Astrocyte (in vitro differentiated cells and primary cell): ENCODE data around the gene FAM124B.

Experiments
- EZH2 ChIP-seq: IDR thresholded peaks from 2 replicates; pipeline ENCODE4 v1.6.1; 2012; ENCODE audit warnings: mild to moderate bottlenecking, low read length, inconsistent platforms; ENCODE audit not compliant: insufficient read depth
- TF ChIP-seq, protein P1 (sequence below): IDR thresholded peaks from 2 replicates; pipeline ENCODE4 v1.5.1; 2011; ENCODE audit warnings: low read depth, mild to moderate bottlenecking, inconsistent platforms, low read length, moderate library complexity; ENCODE audit not compliant: insufficient read depth

DNA sequence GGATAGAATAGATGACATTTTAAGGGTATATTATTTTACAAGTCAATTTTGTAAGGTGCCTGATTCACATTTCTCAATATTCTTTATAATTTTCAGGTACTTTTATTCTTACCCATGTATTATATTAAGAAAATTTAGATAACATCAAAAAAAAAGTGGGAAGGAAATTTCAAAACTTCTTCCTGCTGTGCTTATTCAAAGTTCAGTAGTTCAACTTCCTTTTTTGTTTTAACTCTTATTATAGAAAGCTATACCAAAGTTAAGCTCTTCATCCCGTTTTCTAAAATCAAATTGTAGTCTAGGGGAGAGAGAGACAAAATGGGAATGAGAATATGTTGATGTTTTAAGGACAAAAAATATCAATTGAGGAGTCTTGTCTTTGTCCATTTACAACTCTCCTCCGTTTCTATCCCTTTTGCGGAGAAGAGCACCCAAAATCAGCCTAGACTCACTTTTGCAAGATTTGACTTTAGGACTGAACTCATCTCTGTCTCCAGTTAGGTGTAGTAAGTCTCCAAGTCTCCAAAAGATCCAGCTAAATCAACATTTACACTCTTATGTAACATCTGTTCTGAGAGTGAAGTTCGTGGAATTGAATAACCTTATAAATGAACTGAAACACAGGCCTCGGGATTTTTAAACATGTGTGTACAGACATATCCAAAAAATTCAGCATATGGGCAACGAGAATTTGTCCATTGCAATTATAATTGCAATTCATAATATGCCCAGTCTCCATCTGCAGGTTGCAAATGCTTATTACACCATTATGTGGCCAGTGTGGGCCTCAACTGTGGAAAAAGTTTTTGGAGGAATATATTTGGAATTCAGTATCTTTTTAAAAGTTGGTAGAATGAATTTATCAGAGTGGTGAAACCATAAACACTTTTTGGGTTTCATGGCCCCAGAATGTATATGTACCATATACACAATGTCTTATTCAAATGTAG, 23.9 kb downstream of the FAM124B start:
- TF ChIP-seq, protein P1, sequence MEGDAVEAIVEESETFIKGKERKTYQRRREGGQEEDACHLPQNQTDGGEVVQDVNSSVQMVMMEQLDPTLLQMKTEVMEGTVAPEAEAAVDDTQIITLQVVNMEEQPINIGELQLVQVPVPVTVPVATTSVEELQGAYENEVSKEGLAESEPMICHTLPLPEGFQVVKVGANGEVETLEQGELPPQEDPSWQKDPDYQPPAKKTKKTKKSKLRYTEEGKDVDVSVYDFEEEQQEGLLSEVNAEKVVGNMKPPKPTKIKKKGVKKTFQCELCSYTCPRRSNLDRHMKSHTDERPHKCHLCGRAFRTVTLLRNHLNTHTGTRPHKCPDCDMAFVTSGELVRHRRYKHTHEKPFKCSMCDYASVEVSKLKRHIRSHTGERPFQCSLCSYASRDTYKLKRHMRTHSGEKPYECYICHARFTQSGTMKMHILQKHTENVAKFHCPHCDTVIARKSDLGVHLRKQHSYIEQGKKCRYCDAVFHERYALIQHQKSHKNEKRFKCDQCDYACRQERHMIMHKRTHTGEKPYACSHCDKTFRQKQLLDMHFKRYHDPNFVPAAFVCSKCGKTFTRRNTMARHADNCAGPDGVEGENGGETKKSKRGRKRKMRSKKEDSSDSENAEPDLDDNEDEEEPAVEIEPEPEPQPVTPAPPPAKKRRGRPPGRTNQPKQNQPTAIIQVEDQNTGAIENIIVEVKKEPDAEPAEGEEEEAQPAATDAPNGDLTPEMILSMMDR, result peak; percentile 4
- TF ChIP-seq EZH2, result no peak
